DMS153 treated with DMSO at 0.1 percent for 48 hours (cell line): ENCODE measurements around the gene SPAG16.
A peak's percentile ranks its signal among the peaks of the same experiment; 100 is the strongest.

Experiments
- DNase-seq: peaks from one replicate; lab custom pipeline; 2025; ENCODE audit not compliant: unreplicated experiment; lab: John Stamatoyannopoulos, UW

Gene SPAG16

DNA sequence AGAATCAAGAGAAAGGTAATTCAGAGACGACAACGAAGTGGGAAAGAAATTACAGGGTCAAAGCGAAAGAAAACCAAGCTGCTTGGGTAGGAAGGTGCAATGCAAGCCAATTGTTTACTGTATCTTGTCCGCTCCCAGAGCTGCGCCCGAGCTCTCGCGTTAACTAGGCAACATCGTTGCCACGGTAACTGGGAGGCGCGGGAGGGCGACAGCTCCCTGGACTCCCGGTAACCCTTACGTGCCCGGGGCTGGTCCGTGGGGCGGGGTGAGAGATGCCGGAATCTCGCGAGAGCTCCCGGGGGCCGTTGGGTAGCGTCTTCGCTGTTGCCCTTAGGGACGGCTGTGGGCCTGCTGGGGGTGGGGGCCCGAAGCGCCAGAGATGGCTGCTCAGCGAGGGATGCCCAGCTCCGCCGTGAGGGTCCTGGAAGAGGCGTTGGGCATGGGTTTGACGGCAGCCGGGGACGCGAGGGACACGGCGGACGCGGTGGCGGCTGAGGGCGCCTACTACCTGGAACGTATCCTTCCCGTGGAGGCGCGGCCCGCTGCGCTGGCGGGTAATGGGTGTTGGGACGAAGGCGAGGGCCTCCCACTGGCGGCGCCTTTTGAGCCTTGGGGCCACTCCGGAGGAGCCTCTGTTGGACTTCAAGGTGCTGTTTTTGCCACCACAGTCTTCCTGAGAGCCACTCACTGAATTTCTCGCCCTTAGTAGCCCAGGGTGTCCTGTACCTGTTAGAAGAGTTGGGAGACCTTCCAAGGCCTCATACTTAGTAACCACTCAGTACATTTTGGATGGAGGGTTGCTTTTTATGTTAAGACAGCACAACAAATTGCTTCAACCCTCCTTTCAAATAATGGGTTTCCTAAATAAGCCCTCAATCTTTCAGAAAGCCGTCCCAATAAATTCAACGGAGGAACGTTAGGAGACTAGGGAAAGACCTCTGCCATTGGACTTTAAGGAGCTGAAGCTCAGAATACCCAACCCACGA, at the start of gene SPAG16:
SPAG16 (plus strand) TSS at position 360 of the 986 bp plus-strand sequence.
- peak; percentile 95 for DNase-seq

DNA sequence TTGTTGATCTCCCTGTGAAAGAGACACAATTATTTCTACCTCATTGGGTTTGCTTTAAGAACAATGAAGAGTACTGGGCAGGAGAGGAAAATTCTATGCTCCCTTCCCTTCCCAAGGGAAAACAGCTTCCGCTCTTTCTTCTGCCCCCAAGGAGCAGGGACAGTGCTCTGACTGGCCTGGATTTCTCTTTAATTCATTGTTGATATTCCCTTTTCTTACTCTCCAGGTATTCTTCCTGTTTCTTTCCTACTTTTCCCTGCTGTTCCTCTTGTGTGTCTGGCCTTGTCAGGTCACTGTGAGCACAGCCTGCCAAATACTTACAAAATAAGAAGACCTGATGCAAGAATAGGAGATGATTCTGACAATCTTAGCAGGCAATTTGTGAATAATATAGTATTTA, 49.6 kb upstream of the SPAG16 start:
- DNase-seq = no peak

DNA sequence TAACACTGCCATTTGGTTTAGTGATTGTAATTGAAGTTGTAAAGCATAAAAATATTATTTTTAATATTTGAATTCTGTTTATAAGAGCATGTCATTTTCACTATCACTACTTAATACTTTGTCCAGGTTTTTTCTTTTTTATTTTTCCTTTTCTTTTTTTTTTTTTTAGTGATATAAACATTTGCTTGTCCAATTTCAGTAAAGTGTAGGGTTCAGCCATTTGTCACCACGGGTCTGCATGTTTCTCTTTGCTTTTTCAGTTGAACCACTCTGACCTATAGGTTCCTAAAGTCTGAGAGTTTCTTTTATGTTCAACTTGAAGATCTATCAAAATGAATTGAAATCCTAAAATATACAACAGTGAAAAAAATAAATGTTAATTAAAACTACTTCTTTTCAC, 48.5 kb upstream of the SPAG16 start:
- no peak for DNase-seq

DNA sequence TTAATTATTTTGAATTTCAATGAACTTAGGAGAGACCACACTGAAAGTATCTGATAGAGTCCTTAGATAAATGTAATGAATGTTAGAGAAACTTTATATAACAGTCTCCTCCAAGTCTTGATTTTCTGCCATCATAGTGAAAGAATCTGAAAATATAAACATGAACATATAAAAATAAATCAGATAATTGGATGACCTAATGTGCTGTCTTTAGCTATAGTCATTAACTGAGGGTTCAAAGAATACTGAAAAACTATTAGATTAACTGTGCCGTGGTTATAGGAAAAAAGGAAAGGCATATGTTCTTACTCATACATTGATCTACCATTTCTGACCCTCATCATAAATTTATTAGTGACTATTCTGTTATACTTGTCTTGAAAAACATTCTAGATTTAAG, 47.0 kb upstream of the SPAG16 start:
- DNase-seq = no peak

DNA sequence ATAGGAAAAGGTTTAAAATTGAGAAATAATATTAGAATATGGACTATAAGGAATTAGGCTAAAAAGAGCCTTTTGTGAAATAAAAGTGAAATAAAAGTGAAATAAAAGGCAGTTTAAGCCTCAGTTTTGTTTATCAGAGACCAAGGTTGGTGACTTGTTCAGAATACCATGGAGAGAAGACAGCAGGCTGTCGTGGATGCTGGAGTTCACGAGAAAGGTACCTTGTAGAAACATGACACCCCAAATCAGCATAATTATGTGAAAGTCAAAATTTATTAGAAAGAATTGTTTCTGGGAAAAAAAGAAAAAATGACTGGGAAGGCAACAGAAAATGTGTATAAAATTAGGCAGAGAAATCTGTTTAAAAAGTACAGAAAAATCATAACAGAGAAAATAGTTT, 46.5 kb upstream of the SPAG16 start:
- no peak for DNase-seq

DNA sequence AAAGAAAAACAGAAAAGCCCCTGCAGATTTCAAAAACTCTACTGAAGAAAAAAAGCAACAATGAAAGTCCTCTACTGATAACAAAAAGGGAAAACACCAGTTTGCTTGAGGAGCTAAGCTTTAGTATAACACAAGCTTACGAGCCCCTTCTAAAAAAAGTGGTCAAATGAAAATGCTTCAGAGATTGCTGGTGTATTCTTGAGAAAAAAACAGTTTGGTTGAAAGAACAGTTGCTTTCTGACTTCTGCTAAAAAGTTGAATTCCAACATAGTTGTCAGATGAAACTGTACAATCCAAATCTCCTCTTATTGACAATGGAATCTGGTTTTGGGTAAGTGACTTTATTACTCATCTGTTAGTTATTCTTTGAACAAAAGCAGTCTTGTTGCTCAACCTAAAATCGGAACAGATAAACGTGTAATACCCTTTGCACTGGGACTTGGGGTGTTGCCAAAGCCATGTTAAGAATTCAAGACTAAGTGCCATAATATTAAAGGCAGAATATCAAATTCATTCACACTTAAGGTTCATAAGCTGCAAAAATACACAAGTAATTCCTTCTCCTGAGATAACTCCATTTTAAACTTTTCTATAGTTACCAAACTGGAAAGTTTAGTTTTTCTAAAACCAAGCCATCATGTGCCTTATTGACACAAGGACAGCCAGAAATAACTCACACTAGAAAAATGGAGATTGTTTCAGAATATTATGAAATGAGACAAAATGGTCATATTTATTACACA, 45.3 kb upstream of the SPAG16 start:
- no peak for DNase-seq

DNA sequence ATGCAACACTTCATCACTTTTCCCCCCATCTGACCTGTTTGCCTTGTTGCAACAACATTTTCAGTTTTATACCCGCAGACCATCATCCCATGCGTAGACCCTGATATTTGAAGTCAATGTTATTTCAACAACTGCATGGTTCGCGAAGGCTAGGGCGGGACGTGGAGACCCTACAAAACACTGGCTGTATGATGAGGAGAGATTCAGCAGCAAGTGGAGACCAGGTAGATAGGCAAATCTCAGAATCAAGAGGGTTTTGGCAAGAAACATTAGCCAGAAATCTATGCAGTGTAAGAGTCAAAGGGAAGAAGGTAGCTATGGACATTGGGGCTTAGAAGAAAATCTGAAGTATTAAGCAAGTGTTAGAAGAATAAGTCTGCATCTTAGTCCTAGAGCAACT, 42.4 kb upstream of the SPAG16 start:
- no peak for DNase-seq

DNA sequence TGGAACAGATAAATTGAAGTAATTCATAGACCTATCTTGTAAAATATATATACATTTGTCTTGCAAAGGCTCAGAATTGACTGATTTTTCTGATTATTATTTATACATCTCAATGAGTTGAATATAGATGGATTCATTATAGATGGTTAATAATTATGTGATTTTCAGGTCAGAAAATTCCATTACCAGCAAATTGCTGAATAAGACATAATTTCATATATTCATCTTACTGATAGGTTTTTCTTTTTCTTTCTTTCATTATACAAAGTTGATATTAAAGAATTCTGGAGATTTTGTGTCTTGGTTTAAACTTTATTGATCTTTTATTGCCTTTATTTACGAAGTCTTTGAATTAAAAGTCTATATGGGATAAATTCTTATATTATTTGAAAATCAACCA, 41.6 kb upstream of the SPAG16 start:
- DNase-seq = no peak

DNA sequence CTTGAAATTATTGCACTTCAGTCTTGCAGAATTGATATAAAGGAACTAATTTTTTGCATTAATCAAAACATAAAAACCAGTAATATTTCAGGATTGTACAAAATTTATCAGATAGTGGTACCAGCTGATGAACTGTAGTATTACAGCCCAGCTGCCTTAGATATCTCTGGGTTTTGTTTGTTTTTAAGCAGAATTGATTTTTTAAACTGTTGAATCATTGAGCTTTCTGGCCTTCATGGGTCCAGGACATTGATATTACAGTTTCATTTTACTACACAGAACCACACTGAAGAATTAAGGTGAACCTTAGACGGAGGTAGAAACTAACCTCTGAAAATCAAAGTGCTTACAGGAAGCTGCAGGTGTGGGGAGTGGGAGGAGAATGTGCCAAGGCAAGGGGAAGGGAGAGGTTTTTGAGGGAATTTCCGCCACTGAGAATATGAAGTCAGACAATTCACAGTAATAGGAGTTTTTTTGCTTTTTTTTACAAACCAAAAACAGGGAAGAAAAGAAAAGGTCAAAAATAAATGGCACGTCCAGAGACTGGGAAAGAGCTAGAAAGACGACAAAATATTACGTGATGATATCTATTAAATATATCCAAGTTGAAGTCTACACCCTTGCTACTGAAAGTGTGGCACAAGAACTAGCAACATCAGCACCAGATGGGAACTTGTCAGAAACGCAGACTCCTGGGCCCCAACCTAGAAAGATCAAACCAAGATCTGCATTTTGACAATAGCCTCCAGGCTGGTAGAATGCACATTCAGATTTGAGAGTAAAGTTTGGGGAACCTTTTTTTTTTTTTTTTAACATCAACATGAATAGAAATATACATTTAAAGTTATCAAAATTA, 40.8 kb upstream of the SPAG16 start:
- no peak for DNase-seq

DNA sequence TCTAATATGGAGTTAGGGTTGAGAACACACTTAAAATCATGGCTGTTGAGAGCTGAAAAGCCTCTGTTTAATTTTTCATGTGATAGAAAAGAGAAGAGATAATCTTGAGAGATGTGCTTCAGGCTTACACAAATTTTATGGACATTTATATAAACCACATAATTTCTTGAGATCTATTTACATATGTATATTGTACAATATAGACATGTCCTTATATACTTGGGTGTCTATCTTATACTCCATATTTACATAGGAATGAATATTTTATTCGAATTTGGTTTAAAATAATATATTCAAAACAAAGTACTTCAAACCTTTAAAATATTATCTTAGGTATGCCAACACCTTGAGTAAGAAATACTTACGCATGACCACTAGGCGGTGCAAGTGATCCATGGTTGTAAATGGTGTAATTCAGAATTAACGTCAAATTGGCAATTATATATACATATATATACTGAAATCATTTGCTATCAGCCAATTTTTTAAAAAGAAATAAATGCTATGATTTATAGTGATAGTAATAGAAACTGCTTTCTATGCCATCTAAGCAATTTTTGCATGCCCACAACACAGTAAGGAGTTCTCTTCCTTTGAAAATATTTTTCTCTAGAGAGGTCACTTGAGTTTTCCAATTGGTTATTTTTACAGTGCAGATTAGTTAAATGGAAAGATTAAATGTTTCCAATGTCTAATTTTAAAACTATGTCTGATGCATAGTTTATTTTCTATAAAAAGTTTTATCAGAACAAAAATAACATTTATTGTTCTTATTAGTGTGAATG, 37.6 kb upstream of the SPAG16 start:
- DNase-seq = peak; percentile 21

DNA sequence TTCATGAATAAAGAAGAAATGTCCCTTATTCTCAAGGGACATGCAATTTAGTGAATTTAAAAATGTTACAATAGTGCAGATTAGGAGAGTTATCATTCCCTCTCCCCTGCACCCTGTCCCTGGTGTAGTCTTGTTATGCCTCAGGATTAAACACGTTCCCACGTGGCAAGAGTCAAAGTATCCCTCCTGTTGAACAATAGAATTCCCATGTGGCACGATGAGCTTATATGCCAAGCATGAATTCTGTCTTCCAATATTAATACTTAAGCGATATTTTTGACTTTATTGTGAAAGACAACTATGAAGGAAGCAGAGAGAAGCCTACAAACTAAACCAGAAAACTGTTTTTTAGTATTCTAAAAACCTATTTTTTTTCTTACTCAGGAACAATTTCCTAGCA, 36.7 kb upstream of the SPAG16 start:
- DNase-seq = no peak

DNA sequence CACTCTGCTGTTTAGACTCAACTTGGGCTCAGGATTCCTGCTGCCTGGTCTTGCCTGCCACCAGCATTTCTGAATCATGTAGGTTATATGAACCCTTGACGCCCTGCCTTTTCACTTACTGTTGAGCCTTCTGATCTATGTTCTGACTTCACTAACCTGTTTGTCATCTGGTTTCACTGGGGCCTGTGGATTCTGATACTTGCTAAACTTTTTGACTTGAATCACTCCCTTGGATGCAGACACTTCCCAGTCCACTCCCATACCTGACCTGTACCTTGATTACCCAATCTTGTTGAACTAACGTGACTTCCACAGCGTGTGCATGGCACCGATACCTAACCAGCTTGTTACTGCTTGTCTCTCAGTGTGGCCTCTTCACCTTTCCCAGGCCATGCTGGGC, 35.6 kb upstream of the SPAG16 start:
- DNase-seq = no peak

DNA sequence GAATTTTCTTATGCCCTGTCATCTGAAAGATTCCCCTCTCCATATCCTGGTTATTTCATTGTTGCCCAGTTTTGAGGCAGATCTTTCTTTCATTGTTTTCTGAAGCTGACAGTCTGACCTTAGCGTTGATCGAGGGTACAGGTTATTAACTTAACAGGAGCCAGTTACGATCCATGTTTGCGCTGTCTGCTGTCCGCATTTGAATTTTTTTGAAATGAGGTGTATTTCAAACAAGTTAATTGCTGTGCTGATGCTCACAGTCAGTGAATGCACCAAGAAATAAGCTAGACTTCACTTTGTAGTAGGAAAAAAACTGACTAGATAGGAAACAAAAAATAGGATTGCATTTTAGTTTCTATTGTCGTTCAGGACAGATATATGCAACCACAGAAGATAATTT, 34.8 kb upstream of the SPAG16 start:
- DNase-seq = no peak

DNA sequence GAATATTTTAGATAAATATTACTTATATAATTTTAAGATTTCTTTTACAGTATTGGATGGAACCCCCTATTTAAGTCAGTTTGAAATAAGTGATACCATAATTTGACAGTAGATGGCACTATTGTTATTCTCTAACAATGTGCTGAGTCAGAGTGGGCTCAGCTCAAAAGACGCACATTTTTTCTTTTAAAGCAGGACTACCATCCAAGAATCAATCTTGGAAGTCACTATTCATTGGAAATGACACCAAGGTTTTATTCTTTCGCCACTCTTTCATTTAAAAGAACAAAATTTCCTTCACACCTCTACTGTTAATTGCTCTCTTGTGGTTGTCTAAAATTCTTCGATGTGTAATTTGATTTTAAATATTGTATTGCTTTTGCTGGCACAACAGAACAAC, 32.6 kb upstream of the SPAG16 start:
- peak; percentile 74 for DNase-seq

DNA sequence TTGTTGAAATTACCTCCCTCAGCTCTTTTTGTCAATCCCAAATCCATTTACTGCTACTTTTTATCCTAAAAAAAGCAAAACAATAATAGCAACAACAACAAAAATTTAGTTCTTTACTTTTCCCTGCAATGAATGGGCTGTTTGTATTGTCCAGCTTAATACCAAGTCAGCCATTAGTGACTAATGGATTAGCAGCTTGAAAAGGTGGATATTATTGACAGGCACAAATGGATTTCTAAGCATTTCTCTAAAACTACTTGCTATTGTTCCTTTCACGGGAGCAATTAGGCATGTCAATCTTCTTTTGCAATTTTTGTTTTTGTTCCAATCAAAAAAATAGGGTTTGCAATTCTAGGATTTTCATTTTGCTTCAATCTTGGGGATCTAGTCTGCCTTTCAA, 32.1 kb upstream of the SPAG16 start:
- DNase-seq = no peak

DNA sequence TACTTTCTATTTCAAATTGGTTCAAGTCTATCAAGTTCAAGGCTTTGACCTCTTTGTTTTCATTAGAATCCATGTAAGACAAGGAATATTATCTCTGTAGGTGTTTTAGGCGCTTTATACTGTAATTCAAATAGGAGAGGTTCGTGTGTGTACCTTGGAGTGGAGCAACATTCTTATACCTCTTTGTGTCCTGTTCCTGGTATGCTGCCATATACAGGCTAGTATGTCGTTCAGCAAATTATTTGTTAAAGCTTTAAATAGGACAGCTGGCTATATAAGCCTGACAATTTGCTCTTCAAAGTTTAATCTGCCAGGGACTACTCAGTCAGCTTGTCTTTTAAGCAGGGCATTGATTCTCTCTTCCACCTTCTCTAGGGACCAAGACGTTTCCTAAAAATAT, 31.1 kb upstream of the SPAG16 start:
- peak; percentile 6 for DNase-seq

DNA sequence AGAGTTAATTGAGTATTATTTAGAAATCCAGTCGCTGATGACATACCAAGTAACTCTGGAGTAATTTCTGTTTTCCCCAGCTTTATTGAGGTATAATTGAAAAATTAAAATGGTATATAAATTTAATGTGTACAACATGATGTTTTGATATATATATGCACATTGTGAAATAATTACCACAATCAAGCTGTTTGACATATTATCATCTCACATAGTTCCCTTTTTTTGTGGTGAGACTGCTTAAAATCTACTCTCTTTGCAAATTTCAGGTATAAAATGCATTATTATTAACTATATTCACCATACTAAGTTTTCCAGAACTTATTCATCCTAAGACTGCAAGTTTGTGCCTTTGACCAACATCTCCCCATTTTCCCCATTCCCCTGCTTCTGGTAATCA, 25.0 kb upstream of the SPAG16 start:
- DNase-seq = no peak

DNA sequence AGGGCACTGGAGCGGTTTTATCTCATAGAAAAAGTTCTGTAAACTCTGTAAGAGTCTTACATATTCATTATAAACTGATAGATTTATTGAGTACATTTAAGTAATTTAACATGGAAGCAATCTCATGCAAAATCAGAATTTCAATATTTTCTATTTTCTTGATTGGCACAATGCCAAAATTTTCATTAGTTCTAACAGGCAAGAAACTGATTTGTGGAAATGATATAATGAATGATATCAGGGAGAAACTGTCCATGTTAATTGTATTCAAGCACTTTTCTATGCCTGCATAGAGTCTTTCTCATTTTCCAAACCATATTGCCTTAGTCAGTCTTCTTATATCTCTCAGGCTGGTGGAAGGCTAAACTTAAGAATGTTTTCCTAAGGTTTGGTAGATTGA, 23.0 kb upstream of the SPAG16 start:
- no peak for DNase-seq

DNA sequence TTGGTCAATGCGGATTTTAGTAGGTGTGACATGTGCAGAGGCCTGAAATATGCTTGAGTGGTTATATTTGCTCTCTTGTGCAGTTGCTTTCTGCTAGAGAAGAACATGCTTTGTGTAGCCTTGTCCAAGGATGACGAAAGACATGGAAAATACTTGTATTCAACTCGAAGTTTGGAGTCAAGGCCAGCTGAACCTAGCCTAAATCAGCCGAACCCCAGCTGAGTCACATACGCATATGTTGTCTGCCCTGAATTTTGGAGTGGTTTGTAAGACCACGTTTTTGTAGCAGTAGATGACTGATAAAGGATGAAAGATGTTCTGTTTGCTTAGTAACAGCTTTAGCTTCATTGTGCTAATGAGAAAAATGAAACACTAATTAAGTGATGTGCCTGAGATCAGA, 22.5 kb upstream of the SPAG16 start:
- DNase-seq = no peak

DNA sequence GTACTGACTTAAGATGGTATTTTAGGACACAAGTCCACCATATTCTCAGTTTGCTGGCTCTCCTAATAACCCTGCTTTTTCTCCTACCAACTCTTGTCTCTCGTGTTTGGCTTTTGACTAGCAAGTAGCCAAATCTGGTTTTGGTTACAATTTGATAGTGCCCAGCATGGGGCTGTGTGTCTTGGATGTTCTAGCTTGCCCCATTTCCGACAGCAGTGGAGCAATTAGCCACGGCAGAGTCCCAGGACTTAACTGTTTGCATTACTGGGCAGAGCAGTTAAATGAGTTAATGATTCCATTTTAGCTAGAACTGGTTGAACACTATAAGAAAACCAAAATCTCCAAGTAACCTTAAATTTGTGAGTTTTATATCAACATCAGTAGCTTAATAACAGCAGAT, 18.6 kb upstream of the SPAG16 start:
- no peak for DNase-seq

DNA sequence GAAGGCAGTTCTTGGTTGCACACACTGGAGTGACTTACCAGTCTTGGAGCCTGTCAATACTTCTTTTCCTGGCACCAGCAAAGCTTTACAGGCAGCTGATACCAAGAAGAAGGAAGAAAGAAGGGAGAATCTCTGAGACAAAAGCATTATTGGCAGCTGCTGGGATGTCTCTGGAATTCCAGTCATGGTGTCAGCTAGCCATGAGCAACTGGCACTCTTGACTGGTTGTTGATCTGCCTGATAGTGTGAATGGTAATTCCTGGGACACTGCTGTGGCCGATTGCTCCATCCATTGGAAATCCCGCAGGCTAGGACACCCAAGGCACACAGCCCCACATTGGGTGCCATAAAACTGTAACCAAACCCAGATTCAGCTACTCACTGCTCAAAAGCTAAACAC, 17.8 kb upstream of the SPAG16 start:
- DNase-seq = no peak
